B cell (primary cell): Measurements from ENCODE around the gene ITPKC. TPM values are rescaled to one million over a fixed set of nuclear protein-coding genes. Genes with fewer than 3 reads are reported as not detected.
A peak's percentile ranks its signal among the peaks of the same experiment; 100 is the strongest.

Source experiments
- ATAC-seq: fragments of 200-7000 bp; cut with Tn5 transposase; one replicate; pipeline ENCODE4 v1.10.0; 2021; ENCODE audit warnings: low read depth, mild to moderate bottlenecking, moderate number of reproducible peaks, moderate library complexity
- CTCF ChIA-PET: fragments of 350-600 bp; sonication (Branson Sonifier 250); formaldehyde crosslinking; loops from one replicate; lab custom pipeline; 2021; ENCODE audit warnings: antibody characterized with exemption, inconsistent platforms; lab: Charles Lee
- POLR2A ChIA-PET: fragments of 350-600 bp; sonication (Branson Sonifier 250); formaldehyde crosslinking; loops from one replicate; lab custom pipeline; 2021; ENCODE audit warnings: antibody characterized with exemption; lab: Charles Lee
- DNase-seq: peaks from one replicate; pipeline ENCODE4 v3.0.0; 2013
- H2AFZ ChIP-seq: 2 replicates; pipeline ENCODE4 v1.6.1; 2012; ENCODE audit warnings: mild to moderate bottlenecking, low read depth, low read length; ENCODE audit not compliant: insufficient read depth, poor library complexity, severe bottlenecking
- H3K27ac ChIP-seq, 2 donors: 1 replicate in 1 of 2; 2 replicates in 1 of 2; pipeline ENCODE4 v1.5.1; 2012 to 2013; ENCODE audit warnings: low read length in 2 of 2, mild to moderate bottlenecking in 2 of 2, moderate library complexity in 1 of 2
- H3K27me3 ChIP-seq, 4 experiments: fragments of 200-600 bp in 1 of 4; sonication (generic) in 1 of 4; replicated peaks in 1 of 4; 1 replicate in 2 of 4; 2 replicates in 2 of 4; pipeline versions ENCODE4 v1.6.1 to v1.7.0; 2013 to 2016; ENCODE audit warnings: low read length in 3 of 4, mild to moderate bottlenecking in 2 of 4, mixed read lengths in 1 of 4, moderate library complexity in 1 of 4; ENCODE audit not compliant: insufficient read depth in 4 of 4, control insufficient read depth in 3 of 4; ENCODE audit errors: control extremely low read depth in 1 of 4
- H3K36me3 ChIP-seq, 2 experiments: replicated peaks in 1 of 2; 1 replicate in 1 of 2; 2 replicates in 1 of 2; pipeline versions ENCODE4 v1.6.1 to v1.7.1; 2013; ENCODE audit warnings: low read length in 1 of 2; ENCODE audit not compliant: insufficient read depth in 2 of 2, control insufficient read depth in 1 of 2; ENCODE audit errors: control extremely low read depth in 1 of 2, extremely low read depth in 1 of 2
- H3K4me1 ChIP-seq, 2 donors: fragments of 200-600 bp in 1 of 2; sonication (generic) in 1 of 2; 1 replicate in 1 of 2; 2 replicates in 1 of 2; pipeline versions ENCODE4 v1.5.1 to v1.6.1; 2013 to 2017; ENCODE audit warnings: low read length in 2 of 2; ENCODE audit not compliant: control insufficient read depth in 2 of 2, insufficient read depth in 2 of 2
- H3K4me2 ChIP-seq: replicated peaks from 2 replicates; pipeline ENCODE3; 2012; ENCODE audit warnings: mild to moderate bottlenecking, low read depth, low read length; ENCODE audit not compliant: poor library complexity, severe bottlenecking
- H3K4me3 ChIP-seq, 5 experiments: fragments of 200-600 bp in 1 of 5; sonication (generic) in 1 of 5; 1 replicate in 3 of 5; 2 replicates in 2 of 5; pipeline versions ENCODE4 v1.5.1 to v1.7.0; 2011 to 2016; ENCODE audit warnings: low read length in 4 of 5, mild to moderate bottlenecking in 4 of 5, low read depth in 2 of 5, control low read depth in 1 of 5, moderate library complexity in 1 of 5; ENCODE audit not compliant: insufficient read depth in 1 of 5; ENCODE audit errors: control extremely low read depth in 1 of 5, extremely low read depth in 1 of 5
- H3K79me2 ChIP-seq: fragments of 200-600 bp; sonication (generic); one replicate; pipeline ENCODE4 v1.6.0; 2016; ENCODE audit warnings: low read length; ENCODE audit not compliant: control insufficient read depth, insufficient read depth
- H3K9ac ChIP-seq: fragments of 200-600 bp; sonication (generic); 2 replicates; pipeline ENCODE4 v1.6.1; 2017; ENCODE audit warnings: mild to moderate bottlenecking, low read length, moderate library complexity
- H3K9me3 ChIP-seq, 3 donors: one replicate each; pipeline versions ENCODE4 v1.6.1 to v1.7.1; 2013; ENCODE audit warnings: low read length in 2 of 3; ENCODE audit not compliant: control insufficient read depth in 2 of 3, insufficient read depth in 1 of 3; ENCODE audit errors: control extremely low read depth in 1 of 3
- H4K20me1 ChIP-seq: 2 replicates; pipeline ENCODE4 v1.6.0; 2012; ENCODE audit warnings: mild to moderate bottlenecking, low read length; ENCODE audit not compliant: insufficient read depth, control insufficient read depth, poor library complexity, severe bottlenecking
- H3K27ac Mint-ChIP-seq: one replicate; pipeline ENCODE4 v1.8.0; 2021; ENCODE audit warnings: mixed read lengths
- H3K27me3 Mint-ChIP-seq: one replicate; pipeline ENCODE4 v1.8.0; 2021; ENCODE audit warnings: mixed read lengths
- H3K4me1 Mint-ChIP-seq: one replicate; pipeline ENCODE4 v1.8.0; 2021; ENCODE audit warnings: mixed read lengths
- H3K4me3 Mint-ChIP-seq: one replicate; pipeline ENCODE4 v1.8.0; 2021; ENCODE audit warnings: mixed read lengths
- H3K9me3 Mint-ChIP-seq: one replicate; pipeline ENCODE4 v1.8.0; 2022; ENCODE audit warnings: mixed read lengths; ENCODE audit not compliant: insufficient read depth
- CTCF ChIP-seq: fragments of 200-600 bp; IDR thresholded peaks from one replicate; pipeline ENCODE4 v1.8.0; 2022; ENCODE audit warnings: antibody characterized with exemption, mild to moderate bottlenecking
- EZH2 ChIP-seq: IDR thresholded peaks from 2 replicates; pipeline ENCODE4 v1.6.1; 2012; ENCODE audit warnings: borderline replicate concordance, low read depth, mild to moderate bottlenecking, moderate library complexity, low read length; ENCODE audit not compliant: insufficient read depth, poor library complexity, severe bottlenecking
- WGBS: methylation state at CpG from one replicate; pipeline ENCODE4 v1.1.5; 2013; ENCODE audit warnings: missing lambda C conversion rate; ENCODE audit not compliant: insufficient coverage; 5-methylcytosine and 5-hydroxymethylcytosine counted together
- intact Hi-C: fragments of 100-400 bp; cut with micrococcal nuclease; formaldehyde crosslinking; loops from one replicate; pipeline ENCODE4 v1.10.0; 2022
- polyA plus RNA-seq: library from polyadenylated mRNA; depleted of rRNA; stranded (reverse); fragments of >200 nt; gene quantifications from 2 replicates; pipeline ENCODE4 v1.2.3, GENCODE V29; 2012
- total RNA-seq, 2 donors: library from RNA; stranded (reverse); fragments of 120-200 nt in 1 of 2; gene quantifications; 1 replicate in 1 of 2; 2 replicates in 1 of 2; pipeline versions ENCODE4 v1.2.3 to v1.2.4, GENCODE V29; 2013 to 2022

ITPKC gene
- total and polyA plus RNA-seq, 2 donors (not counting 1 experiment from before 2014, with no cell fraction given): 8.7 to 16.0 TPM

GRCh38 chr19:40750874-40751537 is 34.1 kb downstream of the ITPKC start, which contains the start of gene SNRPA:
Gene SNRPA (plus strand): TSS chr19:40751203. CDS start chr19:40751409, 206 bp downstream.
- Histone ChIP-seq H3K9ac (peak within 1 kb of the TSS; percentile 96), H3K9me3 (no peaks in the 10 kb centered on the region), H4K20me1 (peaks cover 26% of the 10 kb centered on the region), H3K27me3 (no peaks in the 10 kb centered on the region), H2AFZ (peak within 1 kb of the TSS; percentile 89), H3K4me3 (peak within 1 kb of the TSS; percentile 86 to 98 (median 89)), H3K27ac (peak within 1 kb of the TSS; percentile 94 to 97), H3K4me2 (peak within 1 kb of the TSS; percentile 83), H3K4me1 (peaks cover 37 to 61% of the 10 kb centered on the region in 2 donors), H3K79me2 (peaks cover 60% of the 10 kb centered on the region), H3K36me3 (peaks cover 7 to 16% of the 10 kb centered on the region in 2 experiments)
- WGBS: under 1% methylated on average over 46 of the region's 46 CpGs
- peaks cover 48% of the 10 kb centered on the region for H3K4me1 Mint-ChIP-seq
- intact Hi-C loops: loop anchor here (1.0 to 5.0 kb wide), 8 partner anchors 26 to 511 kb away; partner anchors contain the start of genes COQ8B, HNRNPUL1 and NUMBL
- ATAC-seq: peak; percentile 62
- peak within 1 kb of the TSS; percentile 95 for H3K27ac Mint-ChIP-seq
- no peaks in the 10 kb centered on the region for H3K27me3 Mint-ChIP-seq
- H3K4me3 Mint-ChIP-seq: peak within 1 kb of the TSS; percentile 93
- CTCF ChIA-PET: interaction anchor here (1.0 to 2.8 kb wide), 9 partner anchors 27 to 88 kb away, joined by 3 to 29 read pairs (median 8); partner anchors contain the start of genes COQ8B, EGLN2, ITPKC and RAB4B
- peak; percentile 99 for DNase-seq
- TF ChIP-seq EZH2: no peak
- TF ChIP-seq CTCF: no peak
- POLR2A ChIA-PET: interaction anchor here (0.6 to 4.7 kb wide), 12 partner anchors 22 to 591 kb away, joined by 3 to 99 read pairs (median 8); partner anchors contain the start of genes COQ8B, EGLN2, ITPKC and MIA
- no peaks in the 10 kb centered on the region for H3K9me3 Mint-ChIP-seq
